GM19452 (cell line): ENCODE results near the gene LSM3.

ENCODE experiments used
- ATAC-seq: cut with Tn5 transposase; IDR thresholded peaks from one replicate; pipeline ENCODE4 v1.9.1; 2021; ENCODE audit not compliant: unreplicated experiment

The LSM3 gene

GRCh38 chr3:14194865-14195264 lies 16.2 kb downstream of the LSM3 start:
- no peak for ATAC-seq

DNA sequence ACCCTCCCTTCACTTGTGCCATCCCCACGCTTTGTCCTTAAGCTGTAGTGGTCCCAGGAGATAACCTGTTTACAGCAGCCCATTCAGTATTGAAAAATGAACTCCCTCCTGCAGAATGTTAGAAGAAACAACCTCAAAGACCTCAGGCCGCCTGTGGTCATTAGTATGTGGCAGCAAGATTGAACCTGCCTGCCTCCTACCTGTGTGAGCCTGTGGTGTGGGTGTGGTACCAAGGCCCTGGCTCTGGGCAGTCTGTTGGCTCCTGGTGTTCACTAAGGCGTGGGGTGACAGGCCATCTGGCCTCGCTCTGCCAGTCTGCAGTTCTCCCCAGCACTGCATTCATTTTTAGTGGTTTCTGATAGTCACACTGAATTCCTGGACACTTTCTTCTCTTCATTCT lies 21.0 kb downstream of the LSM3 start:
- no peak for ATAC-seq

DNA sequence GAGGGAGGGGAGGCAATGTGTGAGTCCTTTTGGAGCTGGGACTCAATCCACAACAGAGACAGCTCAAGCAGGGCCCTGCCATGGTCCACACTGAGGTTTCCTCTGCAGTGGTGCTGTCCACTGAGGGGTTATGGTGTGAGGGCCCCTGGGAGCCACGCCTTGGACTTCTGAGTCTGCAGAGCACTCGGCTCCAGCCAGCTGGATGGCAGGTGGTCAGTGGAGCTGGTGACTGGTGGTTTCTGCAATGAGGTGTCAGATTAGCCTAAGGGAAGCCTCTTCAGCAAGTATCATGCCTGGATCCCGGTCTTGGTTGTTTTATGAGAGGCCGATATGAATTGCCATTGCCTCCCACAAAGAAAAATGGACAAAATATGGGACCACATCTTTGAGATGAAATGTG lies 21.7 kb downstream of the LSM3 start:
- no peak for ATAC-seq

DNA sequence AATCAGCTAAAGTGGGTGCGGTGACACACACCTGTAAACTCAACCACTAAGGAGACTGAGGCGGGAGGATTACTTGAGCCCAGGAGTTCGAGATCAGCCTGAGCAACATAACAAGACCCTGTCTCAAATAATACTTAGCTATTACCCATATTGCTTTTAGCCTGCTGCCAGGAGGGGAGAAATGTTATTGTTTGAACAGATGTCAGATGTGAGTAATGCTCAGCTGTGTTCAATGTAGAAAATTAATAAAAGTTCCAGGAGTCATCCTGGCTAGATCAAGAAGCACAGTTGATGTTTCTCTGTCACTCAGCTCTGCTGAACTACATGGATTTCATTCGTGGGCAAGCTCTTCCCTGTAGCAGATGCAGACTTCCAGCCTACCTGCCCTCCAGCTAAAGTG lies 22.2 kb downstream of the LSM3 start:
- no peak for ATAC-seq

DNA sequence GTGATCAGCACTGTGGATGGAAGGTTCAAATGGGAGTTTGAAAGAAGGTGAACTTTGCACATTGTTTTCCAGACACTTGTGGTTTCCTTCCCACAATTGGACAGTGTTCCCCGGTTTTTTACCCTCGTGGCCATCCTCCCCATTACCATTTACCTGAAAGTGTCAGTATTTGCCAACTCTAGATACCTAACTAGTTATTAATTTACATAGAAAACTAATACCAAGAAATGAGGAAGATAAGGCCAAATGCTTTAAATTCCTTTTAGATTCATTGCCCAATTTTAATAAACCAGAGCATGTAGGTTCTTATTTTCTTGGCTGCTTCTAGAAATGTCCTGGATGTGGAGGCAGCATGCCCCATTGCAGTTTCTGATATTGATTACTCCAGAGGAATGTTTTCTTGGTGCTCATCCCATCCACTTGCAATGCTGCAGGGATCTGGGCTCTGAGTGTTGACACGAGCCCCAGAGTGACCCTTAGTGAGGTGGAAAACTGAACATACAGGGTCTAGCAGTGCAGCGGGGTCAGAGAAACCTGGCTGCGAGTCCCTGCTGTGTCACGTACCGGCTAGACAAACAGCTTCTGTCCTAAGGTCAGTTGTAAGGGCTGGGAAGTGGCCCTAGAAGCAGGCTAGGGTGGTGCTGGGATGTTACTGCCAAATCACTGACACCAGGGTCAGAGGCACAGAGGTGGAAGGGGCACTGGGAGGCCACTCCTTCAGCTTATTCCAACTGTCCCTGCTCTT lies 23.5 kb downstream of the LSM3 start:
- no peak for ATAC-seq

DNA sequence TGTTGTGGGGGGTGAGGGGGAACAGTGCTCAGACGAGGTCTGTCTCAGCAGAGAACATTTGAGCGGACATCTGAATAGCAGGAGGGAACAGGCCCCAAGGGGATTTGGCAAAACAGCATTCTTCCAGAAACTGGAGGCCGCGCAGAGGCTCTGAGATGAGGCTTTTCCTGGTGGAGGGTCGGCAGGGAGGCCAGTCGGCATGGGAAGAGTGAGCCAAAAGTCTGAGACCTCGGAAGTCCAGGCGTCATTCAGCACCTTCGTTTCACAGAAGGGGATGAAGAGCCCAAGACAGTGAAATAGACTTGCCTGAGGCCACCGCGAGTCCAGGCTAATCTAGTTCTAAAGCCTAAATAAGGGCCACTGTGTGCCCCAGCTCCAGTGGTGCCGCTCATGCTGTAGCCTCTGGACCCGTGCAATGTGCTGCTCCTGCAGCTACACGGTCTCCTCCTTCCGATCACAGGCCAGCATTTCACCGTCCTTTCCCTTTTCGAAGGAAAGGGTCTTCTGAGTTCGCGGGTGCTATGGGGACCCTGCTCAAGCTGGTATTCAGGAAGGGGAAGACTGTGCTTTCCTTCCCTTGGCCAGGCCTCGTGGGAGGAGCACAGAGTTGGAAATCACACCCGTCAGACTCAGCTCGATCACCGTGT lies 24.4 kb downstream of the LSM3 start:
- ATAC-seq = no peak

DNA sequence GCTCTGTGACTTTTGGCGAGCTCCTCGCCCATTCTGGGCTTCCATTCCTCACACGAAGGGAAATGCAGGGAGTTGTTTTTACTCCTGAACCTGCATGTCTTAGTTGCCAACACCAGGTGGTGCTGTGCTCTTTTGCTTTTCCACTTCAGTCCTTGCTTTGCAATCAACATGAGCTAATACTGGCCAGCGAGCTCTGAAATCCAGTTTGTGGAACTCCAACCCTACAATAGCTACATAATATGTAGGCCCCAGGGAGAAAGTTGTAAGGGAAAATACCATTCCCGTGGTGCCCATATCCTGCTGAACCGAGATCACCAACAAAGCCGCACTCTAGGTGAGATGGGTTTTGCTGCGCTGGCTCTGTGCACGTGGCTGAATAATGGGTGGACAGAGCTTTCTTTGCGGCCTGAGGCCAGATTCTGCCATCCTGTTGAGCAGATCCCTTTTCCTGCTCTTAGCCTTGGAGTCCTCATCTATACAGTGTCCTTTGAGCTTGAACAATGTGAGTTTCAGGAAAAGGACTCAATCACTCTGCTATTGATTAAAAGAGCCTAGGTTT lies 25.0 kb downstream of the LSM3 start:
- no peak for ATAC-seq

DNA sequence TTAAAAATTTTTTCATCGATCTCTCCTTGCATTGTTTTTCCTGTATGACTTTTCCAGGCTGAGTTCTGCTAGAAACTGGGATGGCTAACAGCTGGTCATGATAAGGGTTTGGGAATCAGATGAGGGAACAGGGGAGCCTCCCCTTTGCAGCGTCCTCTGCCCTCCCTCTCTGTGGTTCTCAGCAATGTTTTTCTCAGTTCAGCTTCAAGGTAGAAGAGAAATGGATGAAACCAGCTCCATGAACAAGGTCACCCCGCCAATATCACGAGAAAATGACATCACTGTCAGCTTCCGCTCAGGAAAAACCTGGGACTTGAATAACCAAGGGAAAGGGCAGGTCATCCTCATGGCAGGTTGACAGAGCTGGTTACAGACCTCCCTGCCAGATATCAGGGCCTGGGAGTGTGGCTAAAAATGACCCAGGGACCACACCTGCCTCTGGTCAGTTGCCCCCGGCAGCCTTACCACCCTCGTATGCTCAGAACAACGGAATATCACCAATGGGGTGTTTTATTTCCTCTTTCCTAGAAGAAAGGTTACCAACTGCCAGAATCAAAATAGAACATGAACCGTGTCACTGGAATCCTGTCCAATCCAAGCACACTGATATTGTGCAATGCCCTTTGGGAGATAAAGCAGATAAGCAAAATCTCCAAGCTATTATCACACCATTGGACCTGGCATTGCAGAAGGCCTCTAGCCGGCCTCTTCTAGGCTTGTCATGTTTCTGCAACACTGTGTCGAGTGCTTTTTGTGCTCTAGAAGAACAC lies 26.1 kb downstream of the LSM3 start:
- ATAC-seq = no peak

- no peak for ATAC-seq
Measured at GRCh38 chr3:14206548-14207177, 28.0 kb downstream of the LSM3 start.

DNA sequence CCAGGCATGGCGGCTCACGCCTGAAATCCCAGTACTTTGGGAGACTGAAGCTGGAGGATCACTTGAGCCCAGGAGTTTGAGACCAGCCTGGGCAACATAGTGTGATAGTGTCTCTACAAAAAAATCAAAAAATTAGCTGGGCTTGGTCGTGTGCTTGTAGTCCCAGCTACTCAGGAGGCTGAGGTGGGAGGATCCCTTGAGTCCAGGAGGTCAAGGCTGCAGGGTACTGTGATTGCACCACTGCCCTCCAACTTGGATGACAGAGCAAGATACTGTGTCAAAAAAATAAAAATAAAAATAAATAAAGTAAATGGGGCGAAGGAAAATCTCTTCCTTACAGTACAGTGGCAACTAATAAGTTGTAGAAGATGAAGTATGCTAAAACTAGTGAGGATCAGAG lies 29.6 kb downstream of the LSM3 start:
- ATAC-seq = no peak

GRCh38 chr3:14208977-14209394 lies 30.4 kb downstream of the LSM3 start:
- no peak for ATAC-seq

- ATAC-seq = no peak
Measured at GRCh38 chr3:14209581-14210289, 31.1 kb downstream of the LSM3 start.

DNA sequence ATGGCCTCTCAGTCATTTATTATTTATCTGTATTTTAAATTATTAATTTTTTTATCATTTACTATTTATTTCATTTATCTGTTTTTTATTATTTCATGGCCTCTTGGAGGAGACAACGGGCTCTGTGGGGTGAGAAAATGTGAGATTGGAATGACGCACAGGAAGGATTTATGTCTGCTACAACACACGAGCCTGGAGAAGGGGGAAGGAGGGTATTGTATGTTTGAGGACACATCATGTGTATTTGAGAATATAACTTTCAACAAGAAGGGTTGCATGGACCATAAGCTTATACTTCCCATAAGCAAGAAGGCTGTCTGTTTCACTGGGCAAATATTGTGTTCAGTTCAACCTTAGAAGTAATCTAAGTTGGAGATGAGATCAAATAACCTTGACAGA lies 31.7 kb downstream of the LSM3 start:
- ATAC-seq = no peak

- no peak for ATAC-seq
Measured at GRCh38 chr3:14210843-14211594, 32.4 kb downstream of the LSM3 start.

DNA sequence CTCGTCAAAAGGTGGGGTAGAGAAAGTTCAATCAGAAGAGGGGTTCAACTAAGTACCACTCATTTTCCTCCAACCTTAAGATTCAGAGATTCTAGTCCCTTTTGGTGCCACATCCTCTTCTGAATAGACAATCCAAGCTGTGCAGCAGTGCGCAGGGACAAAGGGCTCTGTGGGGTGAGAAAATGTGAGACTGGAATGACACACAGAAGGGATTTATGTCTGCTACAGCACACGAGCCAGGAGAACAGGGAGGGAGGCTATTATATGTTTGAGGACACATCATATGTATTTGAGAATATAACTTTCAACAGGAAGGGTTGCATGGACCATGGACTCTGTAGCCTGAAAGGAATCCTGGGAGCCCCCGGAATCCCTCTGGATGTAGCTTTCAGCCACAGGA lies 33.0 kb downstream of the LSM3 start:
- ATAC-seq = no peak

GRCh38 chr3:14212032-14212431 lies 33.4 kb downstream of the LSM3 start:
- no peak for ATAC-seq

- ATAC-seq = no peak
Measured at GRCh38 chr3:14213066-14213774, 34.6 kb downstream of the LSM3 start.

DNA sequence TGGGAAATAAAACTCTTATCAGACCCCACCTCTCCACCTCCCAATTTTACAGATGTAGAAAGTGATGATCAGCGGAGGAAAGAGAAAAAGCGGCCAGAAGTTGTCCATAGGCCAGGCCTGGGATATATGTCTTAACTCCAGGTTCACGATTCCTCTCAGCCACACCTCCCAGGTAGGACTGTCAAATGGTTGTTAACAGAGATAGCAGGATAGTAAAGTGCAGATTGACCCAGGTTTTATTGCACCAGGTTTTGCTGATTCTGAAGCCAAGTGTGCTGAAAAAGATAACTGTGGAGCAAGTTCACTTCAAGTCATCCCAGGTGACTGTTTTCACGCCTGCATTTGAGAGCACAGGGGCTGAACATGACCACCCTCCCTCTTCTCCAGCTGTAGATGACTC lies 36.1 kb downstream of the LSM3 start:
- ATAC-seq = no peak
